Mononuclear cell (primary cell): ENCODE results near the gene PDZK1IP1. TPM values are rescaled to one million over a fixed set of nuclear protein-coding genes. Genes with fewer than 3 reads are reported as not detected.

Experiments used
- H3K27me3 ChIP-seq: 2 replicates; pipeline ENCODE4 v1.6.0; 2011; ENCODE audit warnings: low read length, control low read depth; ENCODE audit not compliant: insufficient read depth
- H3K4me1 ChIP-seq: 2 replicates; pipeline ENCODE4 v1.5.1; 2011; ENCODE audit warnings: mild to moderate bottlenecking, low read length, control low read depth; ENCODE audit not compliant: insufficient read depth
- H3K4me3 ChIP-seq: 2 replicates; pipeline ENCODE4 v1.5.1; 2011; ENCODE audit warnings: mild to moderate bottlenecking, low read length, moderate library complexity
- H3K9me3 ChIP-seq: 2 replicates; pipeline ENCODE4 v1.5.1; 2011; ENCODE audit warnings: low read depth, mild to moderate bottlenecking, control low read depth, low read length
- total RNA-seq: library from RNA; depleted of rRNA; stranded (reverse); fragments of >200 nt; gene quantifications from one replicate; pipeline ENCODE4 v1.2.3, GENCODE V29; 2012

Gene PDZK1IP1
- total RNA-seq, 1 donor, result 3.6 TPM

- H3K9me3 ChIP-seq, result no peaks in the 10 kb centered on the region
- peaks cover 8% of the 10 kb centered on the region for H3K4me1 ChIP-seq
- H3K27me3 ChIP-seq, result peaks cover 2% of the 10 kb centered on the region
- no peak overlapping the region for H3K4me3 ChIP-seq
These were observed 7.7 kb downstream of the PDZK1IP1 start for GRCh38 chr1:47181955-47182675.

GRCh38 chr1:47181095-47181954, 8.5 kb downstream of the PDZK1IP1 start:
- Histone ChIP-seq H3K4me1 (peaks cover 8% of the 10 kb centered on the region), H3K27me3 (peaks cover 2% of the 10 kb centered on the region), H3K4me3 (no peak overlapping the region), H3K9me3 (no peaks in the 10 kb centered on the region)

- H3K4me1 ChIP-seq, result peaks cover 8% of the 10 kb centered on the region
- H3K27me3 ChIP-seq, result peaks cover 2% of the 10 kb centered on the region
- no peak overlapping the region for H3K4me3 ChIP-seq
- H3K9me3 ChIP-seq, result no peaks in the 10 kb centered on the region
These were observed 9.2 kb downstream of the PDZK1IP1 start for GRCh38 chr1:47180603-47181094.

GRCh38 chr1:47179988-47180563, 9.8 kb downstream of the PDZK1IP1 start:
- Histone ChIP-seq H3K4me3 (no peak overlapping the region), H3K27me3 (peaks cover 2% of the 10 kb centered on the region), H3K9me3 (no peaks in the 10 kb centered on the region), H3K4me1 (peaks cover 8% of the 10 kb centered on the region)

- Histone ChIP-seq H3K4me3 (no peak overlapping the region), H3K4me1 (peaks cover 8% of the 10 kb centered on the region), H3K9me3 (no peaks in the 10 kb centered on the region), H3K27me3 (peaks cover 2% of the 10 kb centered on the region)
These were observed 10.5 kb downstream of the PDZK1IP1 start for GRCh38 chr1:47179017-47179987.

- H3K27me3 ChIP-seq, result peaks cover 2% of the 10 kb centered on the region
- H3K4me1 ChIP-seq, result peaks cover 8% of the 10 kb centered on the region
- H3K4me3 ChIP-seq, result no peak overlapping the region
- no peaks in the 10 kb centered on the region for H3K9me3 ChIP-seq
These were observed 11.2 kb downstream of the PDZK1IP1 start for GRCh38 chr1:47178654-47179016.

- H3K4me3 ChIP-seq, result no peak overlapping the region
- H3K27me3 ChIP-seq, result peaks cover 2% of the 10 kb centered on the region
These were observed 11.8 kb downstream of the PDZK1IP1 start for GRCh38 chr1:47178020-47178419.

GRCh38 chr1:47175227-47175934, 14.5 kb downstream of the PDZK1IP1 start:
- Histone ChIP-seq H3K27me3 (peaks cover 2% of the 10 kb centered on the region), H3K9me3 (no peaks in the 10 kb centered on the region), H3K4me1 (peaks cover 8% of the 10 kb centered on the region), H3K4me3 (no peak overlapping the region)

More at GRCh38 chr1:47178020-47178419, 11.8 kb downstream of the PDZK1IP1 start:
- H3K9me3 ChIP-seq, result no peaks in the 10 kb centered on the region
- peaks cover 8% of the 10 kb centered on the region for H3K4me1 ChIP-seq

GRCh38 chr1:47174656-47175020, 15.2 kb downstream of the PDZK1IP1 start:
- Histone ChIP-seq H3K4me3 (no peak overlapping the region), H3K27me3 (no peaks in the 10 kb centered on the region), H3K4me1 (peaks cover 7% of the 10 kb centered on the region), H3K9me3 (no peaks in the 10 kb centered on the region)

GRCh38 chr1:47172782-47173181, 17.1 kb downstream of the PDZK1IP1 start:
- Histone ChIP-seq H3K4me3 (no peak overlapping the region), H3K9me3 (no peaks in the 10 kb centered on the region), H3K27me3 (no peaks in the 10 kb centered on the region), H3K4me1 (no peaks in the 10 kb centered on the region)

GRCh38 chr1:47164552-47164951, 25.3 kb downstream of the PDZK1IP1 start:
- H3K4me1 ChIP-seq, result no peaks in the 10 kb centered on the region
- no peak overlapping the region for H3K4me3 ChIP-seq
- H3K9me3 ChIP-seq, result no peaks in the 10 kb centered on the region

GRCh38 chr1:47161298-47162040, 28.4 kb downstream of the PDZK1IP1 start:
- Histone ChIP-seq H3K4me1 (no peaks in the 10 kb centered on the region), H3K27me3 (no peaks in the 10 kb centered on the region), H3K9me3 (no peaks in the 10 kb centered on the region), H3K4me3 (no peak overlapping the region)

More at GRCh38 chr1:47164552-47164951, 25.3 kb downstream of the PDZK1IP1 start:
- H3K27me3 ChIP-seq, result no peaks in the 10 kb centered on the region

- Histone ChIP-seq H3K4me3 (no peak overlapping the region), H3K4me1 (no peaks in the 10 kb centered on the region), H3K9me3 (no peaks in the 10 kb centered on the region), H3K27me3 (no peaks in the 10 kb centered on the region)
These were observed 29.1 kb downstream of the PDZK1IP1 start for GRCh38 chr1:47160716-47161115.
